HG03457 (cell line): ENCODE results near the gene MPDU1.
A peak's percentile ranks its signal among the peaks of the same experiment; 100 is the strongest.

Source experiments
- ATAC-seq: cut with Tn5 transposase; IDR thresholded peaks from one replicate; pipeline ENCODE4 v1.9.1; 2021; ENCODE audit warnings: moderate number of reproducible peaks; ENCODE audit not compliant: unreplicated experiment

MPDU1 gene

DNA sequence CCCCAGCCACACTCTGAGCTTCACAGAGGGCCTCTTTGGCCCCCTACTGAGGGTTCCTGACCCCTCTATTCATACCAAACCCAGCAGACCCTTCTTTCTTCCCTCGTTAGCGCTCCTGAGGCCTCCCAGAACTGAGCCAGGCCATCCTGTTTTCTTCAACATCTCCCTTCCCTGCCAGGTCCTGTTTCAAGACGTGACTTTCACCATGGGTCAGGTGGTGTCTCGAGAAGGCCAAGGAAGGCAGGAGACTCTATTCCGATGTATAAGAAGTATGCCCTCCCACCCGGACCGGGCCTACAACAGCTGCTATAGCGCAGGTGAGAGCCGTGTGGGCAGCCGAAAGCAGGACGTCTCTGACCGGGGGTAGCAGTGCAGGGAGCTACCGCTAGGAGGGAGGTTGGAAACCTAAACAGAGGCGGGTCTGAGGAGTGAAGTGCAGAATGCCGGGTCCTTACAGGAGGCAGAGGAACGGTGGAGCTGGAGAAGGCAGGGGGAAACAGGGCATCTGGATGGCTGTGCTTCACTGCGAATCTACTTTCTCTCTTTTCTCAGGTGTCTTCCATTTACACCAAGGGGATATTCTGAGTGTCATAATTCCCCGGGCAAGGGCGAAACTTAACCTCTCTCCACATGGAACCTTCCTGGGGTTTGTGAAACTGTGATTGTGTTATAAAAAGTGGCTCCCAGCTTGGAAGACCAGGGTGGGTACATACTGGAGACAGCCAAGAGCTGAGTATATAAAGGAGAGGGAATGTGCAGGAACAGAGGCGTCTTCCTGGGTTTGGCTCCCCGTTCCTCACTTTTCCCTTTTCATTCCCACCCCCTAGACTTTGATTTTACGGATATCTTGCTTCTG lies 23.3 kb upstream of the MPDU1 start:
- no peak for ATAC-seq

DNA sequence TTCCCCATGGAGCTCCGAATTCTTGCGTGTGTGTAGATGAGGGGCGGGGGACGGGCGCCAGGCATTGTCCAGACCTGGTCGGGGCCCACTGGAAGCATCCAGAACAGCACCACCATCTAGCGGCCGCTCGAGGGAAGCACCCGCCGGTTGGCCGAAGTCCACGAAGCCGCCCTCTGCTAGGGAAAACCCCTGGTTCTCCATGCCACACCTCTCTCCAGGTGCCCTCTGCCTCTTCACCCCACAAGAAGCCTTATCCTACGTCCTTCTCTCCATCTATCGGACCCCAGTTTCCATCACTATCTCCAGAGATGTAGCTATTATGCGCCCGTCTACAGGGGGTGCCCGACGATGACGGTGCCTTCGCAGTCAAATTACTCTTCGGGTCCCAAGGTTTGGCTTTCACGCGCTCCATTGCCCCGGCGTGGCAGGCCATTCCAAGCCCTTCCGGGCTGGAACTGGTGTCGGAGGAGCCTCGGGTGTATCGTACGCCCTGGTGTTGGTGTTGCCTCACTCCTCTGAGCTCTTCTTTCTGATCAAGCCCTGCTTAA lies 22.6 kb upstream of the MPDU1 start:
- no peak for ATAC-seq

DNA sequence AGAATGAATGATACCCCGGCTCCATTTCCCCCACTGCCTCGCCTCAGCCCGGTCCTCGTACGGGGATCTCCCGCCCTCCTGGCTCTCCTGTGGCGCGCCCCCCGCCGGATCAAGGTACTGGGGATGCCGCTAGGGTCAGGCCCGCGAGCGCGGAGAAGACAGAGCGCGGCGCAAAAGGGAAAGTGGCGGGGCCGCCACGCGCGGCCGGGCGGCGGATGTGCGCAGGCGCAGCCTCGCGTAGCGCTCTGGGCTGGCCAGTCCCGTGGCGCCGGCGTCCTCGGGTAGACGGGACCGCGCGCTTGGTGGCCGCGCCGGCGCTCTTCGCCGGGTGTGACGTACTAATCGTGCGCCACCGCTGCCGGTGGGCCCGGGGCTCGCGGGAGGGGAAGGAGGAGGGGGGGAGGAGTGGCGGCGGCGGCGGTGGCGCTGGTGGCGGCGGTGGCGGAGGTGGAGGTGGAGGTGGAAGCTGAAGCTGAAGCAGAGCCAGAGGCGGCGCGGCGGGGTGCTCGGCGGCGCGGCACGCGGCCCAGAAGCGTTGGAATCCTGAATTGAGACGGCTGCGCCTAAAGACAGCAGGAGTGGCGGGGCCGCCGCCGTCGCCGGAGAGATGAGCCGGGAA lies 22.0 kb upstream of the MPDU1 start, which contains the start of gene SENP3:
SENP3 (plus strand) TSS at position 331 of the 619 bp plus-strand sequence. CDS start 1,158 bp downstream, outside the sequence.
- ATAC-seq = peak; percentile 31

DNA sequence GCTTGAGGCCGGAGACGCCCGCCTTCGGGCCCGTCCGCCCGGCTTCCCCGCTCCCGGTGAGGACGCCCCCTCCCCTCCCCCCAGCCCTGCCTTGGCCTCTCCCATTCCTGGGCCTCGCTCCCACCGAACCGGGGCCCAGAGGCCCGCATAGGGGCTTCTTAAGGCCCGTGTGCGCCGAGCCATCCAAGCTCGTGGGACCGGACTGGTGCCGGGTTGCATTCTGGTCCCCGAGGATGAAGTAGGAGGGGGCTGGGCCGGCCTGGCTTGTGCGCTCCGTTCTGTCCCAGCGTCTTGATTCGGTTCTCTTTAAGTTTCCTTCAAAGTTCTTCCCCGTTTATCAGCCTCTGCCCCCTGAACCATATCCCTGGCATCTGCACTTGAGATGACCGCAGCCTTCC lies 21.4 kb upstream of the MPDU1 start:
- no peak for ATAC-seq

DNA sequence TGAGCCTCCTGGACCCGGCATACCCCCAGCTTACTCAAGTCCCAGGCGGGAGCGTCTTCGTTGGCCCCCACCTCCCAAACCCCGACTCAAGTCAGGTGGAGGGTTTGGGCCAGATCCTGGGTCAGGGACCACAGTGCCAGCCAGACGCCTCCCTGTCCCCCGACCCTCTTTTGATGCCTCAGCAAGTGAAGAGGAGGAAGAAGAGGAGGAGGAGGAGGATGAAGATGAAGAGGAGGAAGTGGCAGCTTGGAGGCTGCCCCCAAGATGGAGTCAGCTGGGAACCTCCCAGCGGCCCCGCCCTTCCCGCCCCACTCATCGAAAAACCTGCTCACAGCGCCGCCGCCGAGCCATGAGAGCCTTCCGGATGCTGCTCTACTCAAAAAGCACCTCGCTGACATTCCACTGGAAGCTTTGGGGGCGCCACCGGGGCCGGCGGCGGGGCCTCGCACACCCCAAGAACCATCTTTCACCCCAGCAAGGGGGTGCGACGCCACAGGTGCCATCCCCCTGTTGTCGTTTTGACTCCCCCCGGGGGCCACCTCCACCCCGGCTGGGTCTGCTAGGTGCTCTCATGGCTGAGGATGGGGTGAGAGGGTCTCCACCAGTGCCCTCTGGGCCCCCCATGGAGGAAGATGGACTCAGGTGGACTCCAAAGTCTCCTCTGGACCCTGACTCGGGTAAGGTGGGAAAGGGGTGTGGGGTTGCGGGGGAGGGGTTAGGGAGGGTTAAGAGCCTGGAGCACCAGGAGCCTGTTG lies 20.4 kb upstream of the MPDU1 start:
- ATAC-seq = no peak

DNA sequence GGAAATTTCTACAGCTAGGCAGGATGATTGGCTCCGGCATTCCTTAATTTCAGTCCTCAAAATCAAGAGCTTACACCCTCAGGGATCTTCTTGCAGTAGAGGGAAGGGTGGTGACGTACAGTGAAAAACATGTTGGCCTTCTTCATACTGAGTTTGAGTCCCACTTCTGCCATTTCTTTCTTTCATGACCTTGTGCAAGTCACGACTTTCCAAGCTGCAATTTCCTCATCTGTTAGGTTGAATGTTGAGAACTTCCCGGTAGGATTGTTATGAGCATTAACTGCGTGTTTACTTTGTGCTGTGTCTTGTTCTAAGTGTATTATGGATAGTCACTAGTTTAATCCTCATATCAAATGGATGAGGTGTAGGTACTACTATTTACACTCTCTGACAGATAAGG lies 14.1 kb upstream of the MPDU1 start:
- ATAC-seq = no peak

DNA sequence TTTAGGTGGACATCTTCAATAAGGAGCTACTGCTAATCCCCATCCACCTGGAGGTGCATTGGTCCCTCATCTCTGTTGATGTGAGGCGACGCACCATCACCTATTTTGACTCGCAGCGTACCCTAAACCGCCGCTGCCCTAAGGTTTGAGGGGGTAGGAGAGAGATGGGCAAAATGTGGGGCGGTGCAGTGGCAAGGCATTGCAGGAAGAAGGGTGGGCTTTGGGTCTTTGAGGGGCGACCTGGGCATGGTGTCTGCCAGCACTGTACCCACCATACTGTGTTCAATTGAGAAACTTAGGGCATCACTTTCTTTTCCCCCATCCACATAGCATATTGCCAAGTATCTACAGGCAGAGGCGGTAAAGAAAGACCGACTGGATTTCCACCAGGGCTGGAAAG lies 13.3 kb upstream of the MPDU1 start:
- ATAC-seq = no peak

DNA sequence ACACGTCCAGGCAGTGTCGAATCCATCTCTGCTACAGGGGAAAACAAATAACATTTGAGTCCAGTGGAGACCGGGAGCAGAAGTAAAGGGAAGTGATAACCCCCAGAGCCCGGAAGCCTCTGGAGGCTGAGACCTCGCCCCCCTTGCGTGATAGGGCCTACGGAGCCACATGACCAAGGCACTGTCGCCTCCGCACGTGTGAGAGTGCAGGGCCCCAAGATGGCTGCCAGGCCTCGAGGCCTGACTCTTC lies 11.4 kb upstream of the MPDU1 start:
- ATAC-seq = peak; percentile 83

DNA sequence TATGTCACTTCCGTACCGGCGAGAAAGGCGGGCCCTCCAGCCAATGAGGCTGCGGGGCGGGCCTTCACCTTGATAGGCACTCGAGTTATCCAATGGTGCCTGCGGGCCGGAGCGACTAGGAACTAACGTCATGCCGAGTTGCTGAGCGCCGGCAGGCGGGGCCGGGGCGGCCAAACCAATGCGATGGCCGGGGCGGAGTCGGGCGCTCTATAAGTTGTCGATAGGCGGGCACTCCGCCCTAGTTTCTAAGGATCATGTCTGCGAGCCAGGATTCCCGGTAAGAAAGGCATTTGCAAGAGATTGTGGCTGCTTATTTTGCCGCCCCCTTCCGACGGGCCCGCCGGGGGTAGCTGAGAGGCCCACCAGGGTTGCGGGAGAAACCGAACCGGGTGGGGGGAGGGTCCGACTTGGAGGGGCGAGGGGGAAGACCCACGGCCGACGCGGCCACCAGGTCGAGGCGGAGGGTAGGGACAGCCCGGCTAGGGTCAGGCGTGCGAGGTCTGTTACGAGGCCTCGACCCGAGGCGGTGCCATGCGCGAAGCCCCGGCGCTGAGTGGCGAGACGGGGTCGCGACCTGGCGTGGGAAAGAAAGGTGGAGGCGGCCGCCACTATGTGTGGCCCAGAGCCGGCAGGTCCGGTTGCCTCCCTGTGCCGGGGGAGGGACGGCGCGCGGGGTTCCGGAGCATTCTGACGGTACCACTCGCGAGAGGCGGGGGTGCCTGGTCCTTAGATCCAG lies 10.9 kb upstream of the MPDU1 start:
- ATAC-seq = no peak

DNA sequence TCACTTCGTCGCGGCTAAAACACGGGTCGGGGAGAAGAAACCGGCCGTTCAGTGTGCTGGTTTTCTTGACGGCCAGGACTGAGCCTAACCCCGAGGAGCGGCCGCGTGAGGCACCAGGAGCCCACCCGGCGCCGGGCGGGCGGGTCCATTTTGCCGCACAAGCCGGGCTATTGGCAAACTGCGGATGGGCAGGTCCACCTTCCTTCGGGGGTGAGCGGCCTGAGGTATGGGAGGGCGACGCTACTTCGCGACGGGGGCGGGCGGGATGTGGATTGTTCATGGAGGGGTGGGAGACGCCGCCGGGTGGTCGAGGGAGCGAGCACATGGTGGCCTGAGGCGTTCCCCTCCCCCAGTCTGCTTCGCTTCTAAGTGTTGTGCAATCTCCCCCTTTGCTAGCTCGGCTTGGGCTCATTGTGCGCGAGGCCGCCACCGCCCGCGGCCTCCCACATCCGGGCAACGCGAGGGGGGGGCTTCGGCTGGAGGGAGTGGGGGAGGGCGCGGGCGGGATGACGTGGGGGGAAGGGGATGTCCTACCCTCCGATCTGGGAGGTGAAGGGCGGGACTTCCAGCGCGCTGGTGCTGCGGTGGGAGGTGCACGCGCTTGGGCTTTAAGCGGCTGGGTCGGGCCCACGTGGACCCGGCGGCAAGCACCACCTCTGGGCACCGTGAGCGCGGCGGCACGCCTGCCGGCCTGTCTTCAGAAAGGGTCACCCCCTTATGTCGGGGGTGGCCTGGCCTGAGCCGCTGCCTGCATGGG lies 10.2 kb upstream of the MPDU1 start:
- ATAC-seq = no peak

DNA sequence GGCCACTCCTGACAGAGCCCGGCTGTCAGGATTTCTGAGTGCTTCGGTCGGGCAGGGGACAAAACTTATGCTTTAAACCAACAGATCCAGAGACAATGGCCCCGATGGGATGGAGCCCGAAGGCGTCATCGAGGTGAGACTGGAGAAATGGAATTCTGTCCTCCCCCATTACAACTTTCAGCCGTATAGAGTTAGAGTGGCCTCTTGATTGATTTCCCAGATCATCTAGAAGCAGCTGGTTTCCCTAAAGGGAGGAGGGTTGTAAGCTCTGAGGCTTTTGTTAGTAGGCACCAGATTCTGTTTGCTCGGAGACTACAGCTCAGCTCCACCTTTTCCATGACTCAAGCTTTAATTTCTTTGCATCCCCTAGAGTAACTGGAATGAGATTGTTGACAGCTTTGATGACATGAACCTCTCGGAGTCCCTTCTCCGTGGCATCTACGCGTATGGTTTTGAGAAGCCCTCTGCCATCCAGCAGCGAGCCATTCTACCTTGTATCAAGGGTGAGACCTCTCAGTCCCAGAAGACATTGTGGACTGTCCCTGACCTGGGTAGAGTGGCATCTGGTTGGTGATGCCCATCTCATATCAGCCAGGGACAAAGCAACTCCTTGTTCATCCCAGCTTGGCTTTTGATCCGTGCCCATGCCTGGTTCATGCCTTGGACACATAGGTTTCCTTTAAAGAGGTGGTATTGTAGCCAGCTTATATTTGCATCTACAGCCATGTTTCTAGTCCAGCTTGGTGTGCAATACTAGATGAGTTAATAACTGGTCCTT lies 9.3 kb upstream of the MPDU1 start:
- no peak for ATAC-seq

DNA sequence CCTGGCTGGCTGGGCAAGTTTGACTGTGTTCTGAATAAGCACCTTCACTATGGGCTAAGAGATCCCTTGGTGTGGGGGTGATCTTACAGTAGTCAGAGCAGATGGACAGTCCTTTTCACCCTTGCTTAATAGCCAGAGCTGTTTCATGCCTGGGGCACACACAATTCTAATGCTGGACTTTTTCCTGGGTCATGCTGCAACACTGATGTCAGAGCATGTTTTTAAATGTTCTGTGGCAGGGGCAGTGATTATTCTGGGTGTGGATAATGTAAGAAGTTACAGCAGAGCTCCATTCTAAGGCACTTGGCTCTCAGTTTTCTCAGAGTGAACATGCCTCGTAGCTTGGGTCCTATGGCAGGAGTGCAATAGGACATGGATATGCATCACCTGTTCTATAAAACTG lies 8.2 kb upstream of the MPDU1 start:
- no peak for ATAC-seq

DNA sequence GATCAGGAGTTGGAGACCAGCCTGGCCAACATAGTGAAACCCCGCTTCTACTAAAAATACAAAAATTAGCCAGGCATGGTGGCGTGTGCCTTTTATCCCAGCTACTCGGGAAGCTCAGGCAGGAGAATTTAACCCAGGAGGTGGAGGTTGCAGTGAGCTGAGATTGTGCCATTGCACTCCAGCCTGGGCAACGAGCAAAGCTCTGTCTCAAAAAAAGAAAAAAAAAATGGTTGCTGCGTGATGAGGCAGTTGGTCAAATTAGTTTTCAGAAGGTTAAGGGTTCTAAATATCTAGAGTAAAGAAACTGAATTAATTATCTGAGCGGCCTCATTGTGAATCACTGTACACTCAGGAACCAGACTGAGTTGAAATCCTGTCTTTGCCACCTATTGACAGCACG lies 7.7 kb upstream of the MPDU1 start:
- no peak for ATAC-seq

DNA sequence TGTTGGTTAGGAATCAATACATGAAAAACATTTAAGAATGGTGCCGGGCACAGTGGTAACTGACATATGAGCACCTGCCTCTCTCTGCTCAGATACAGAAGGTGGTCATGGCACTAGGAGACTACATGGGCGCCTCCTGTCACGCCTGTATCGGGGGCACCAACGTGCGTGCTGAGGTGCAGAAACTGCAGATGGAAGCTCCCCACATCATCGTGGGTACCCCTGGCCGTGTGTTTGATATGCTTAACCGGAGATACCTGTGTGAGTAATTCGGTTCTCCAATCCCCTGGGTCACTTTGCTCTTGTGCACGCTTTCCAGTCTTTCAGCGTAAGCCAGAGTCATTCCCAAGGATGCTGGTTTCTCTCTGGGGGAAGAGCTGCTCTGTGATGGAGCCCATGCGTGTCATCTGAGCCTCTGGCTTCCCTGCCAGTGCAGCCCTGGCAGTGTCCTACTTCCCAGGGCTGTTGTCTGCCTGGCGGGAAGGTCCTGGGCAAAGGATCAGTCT lies 7.2 kb upstream of the MPDU1 start:
- no peak for ATAC-seq

DNA sequence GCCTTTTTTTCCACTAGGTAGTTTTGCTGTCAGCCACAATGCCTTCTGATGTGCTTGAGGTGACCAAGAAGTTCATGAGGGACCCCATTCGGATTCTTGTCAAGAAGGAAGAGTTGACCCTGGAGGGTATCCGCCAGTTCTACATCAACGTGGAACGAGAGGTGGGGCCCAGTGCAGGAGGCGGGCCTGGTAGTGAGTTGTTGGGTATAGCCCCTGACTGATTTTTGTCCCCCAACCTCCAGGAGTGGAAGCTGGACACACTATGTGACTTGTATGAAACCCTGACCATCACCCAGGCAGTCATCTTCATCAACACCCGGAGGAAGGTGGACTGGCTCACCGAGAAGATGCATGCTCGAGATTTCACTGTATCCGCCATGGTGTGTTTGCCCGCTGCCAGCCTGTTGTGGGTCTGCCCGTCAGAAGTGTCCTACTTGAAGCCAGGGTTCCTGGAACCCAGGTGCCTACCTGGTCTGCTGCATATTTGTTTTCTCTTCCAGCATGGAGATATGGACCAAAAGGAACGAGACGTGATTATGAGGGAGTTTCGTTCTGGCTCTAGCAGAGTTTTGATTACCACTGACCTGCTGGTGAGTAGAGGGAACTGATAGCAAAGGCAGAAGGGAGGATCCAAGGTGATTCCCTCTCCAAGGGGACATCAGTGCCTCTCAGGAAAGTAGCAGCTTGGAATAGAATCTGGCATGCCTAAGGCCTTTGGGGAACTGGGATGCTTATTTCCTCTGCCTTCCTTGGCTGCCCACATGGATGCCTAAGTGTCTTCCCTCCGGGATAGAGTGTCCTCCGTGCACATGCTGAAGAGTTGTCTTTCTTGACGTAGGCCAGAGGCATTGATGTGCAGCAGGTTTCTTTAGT lies 6.1 kb upstream of the MPDU1 start:
- no peak for ATAC-seq

DNA sequence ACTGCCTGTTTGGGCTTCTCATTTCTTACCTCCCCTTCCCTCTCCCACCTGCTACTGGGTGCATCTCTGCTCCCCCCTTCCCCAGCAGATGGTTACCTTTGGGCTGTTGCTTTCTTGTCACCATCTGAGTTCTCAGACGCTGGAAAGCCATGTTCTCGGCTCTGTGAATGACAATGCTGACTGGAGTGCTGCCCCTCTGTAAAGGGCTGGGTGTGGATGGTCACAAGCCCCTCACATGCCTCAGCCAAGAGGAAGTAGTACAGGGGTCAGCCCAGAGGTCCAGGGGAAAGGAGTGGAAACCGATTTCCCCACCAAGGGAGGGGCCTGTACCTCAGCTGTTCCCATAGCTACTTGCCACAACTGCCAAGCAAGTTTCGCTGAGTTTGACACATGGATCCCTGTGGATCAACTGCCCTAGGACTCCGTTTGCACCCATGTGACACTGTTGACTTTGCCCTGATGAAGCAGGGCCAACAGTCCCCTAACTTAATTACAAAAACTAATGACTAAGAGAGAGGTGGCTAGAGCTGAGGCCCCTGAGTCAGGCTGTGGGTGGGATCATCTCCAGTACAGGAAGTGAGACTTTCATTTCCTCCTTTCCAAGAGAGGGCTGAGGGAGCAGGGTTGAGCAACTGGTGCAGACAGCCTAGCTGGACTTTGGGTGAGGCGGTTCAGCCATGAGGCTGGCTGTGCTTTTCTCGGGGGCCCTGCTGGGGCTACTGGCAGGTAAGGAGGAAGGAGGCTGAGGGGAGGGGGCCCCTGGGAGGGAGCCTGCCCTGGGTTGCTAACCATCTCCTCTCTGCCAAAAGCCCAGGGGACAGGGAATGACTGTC lies 4.4 kb upstream of the MPDU1 start, which contains the start of gene CD68:
CD68 (plus strand) TSS at position 638 of the 833 bp plus-strand sequence; CDS start at position 678, 40 bp downstream.
- ATAC-seq = no peak

DNA sequence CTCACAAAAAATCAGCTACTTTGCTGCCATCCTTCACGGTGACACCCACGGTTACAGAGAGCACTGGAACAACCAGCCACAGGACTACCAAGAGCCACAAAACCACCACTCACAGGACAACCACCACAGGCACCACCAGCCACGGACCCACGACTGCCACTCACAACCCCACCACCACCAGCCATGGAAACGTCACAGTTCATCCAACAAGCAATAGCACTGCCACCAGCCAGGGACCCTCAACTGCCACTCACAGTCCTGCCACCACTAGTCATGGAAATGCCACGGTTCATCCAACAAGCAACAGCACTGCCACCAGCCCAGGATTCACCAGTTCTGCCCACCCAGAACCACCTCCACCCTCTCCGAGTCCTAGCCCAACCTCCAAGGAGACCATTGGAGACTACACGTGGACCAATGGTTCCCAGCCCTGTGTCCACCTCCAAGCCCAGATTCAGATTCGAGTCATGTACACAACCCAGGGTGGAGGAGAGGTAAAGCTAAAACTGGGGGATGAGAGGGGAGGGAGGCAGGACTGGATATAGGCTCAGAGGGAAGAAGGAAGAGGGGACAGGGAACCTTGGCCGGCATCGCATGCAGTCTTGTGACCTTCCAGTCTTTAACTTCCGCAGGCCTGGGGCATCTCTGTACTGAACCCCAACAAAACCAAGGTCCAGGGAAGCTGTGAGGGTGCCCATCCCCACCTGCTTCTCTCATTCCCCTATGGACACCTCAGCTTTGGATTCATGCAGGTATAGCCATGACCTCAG lies 3.6 kb upstream of the MPDU1 start:
- no peak for ATAC-seq
